Measurements from ENCODE around the gene ENTPD1.

DNA sequence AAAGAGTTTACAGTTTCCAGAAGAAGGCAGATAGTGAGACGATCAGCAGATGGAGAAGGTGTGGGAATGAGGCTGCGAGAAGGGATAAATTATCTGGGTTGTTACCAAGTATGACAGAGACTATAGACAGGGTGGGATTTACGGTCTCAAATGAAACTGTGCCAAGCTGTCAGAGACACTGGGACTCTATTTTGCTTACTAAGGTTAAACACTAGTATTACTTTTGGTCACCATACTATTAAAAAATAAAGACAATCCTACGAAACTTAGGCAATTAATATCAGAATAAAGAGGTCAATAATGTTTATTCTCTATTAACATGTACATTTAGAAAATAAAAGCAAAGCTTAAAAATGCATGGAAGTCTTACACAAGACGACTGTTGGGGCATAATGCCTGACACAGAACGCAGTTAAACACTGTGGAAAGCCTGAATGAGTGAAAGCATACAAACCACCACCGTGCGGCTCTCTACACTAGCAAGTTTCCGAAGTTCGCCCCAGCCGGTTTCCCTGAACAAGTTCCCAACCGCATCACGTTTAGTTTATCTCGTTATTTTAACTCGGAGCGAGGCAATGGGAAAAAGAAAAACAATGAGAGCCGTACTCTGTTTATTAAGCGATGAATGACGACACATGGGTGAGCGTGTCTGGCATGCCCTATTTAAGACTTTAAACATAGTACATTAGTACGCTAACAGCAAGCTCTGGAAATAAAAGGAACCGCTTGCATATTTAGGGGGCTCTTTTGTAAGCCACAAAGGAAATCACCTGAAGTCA lies 150.9 kb downstream of the ENTPD1 start:
- TF ChIP-seq, protein P1, sequence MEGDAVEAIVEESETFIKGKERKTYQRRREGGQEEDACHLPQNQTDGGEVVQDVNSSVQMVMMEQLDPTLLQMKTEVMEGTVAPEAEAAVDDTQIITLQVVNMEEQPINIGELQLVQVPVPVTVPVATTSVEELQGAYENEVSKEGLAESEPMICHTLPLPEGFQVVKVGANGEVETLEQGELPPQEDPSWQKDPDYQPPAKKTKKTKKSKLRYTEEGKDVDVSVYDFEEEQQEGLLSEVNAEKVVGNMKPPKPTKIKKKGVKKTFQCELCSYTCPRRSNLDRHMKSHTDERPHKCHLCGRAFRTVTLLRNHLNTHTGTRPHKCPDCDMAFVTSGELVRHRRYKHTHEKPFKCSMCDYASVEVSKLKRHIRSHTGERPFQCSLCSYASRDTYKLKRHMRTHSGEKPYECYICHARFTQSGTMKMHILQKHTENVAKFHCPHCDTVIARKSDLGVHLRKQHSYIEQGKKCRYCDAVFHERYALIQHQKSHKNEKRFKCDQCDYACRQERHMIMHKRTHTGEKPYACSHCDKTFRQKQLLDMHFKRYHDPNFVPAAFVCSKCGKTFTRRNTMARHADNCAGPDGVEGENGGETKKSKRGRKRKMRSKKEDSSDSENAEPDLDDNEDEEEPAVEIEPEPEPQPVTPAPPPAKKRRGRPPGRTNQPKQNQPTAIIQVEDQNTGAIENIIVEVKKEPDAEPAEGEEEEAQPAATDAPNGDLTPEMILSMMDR (conservative IDR thresholded peaks at IDR 0.05) = no peak
- TF ChIP-seq EZH2 (IDR thresholded peaks at IDR 0.05; ENCODE audit: low read depth) = no peak
